Fibroblast of gingiva (primary cell): ENCODE measurements around the gene CAMSAP2.
A peak's percentile ranks its signal among the peaks of the same experiment; 100 is the strongest.

Source experiments
- DNase-seq: peaks from one replicate; pipeline ENCODE4 v3.0.0-alpha.2; 2011; ENCODE audit warnings: low read depth

Gene CAMSAP2

GRCh38 chr1:200738327-200738948, at the start of gene CAMSAP2:
TSS of gene CAMSAP2 (plus strand) at chr1:200738893. CDS start at chr1:200739828, 935 bp downstream.
- DNase-seq: peak; percentile 88

GRCh38 chr1:200692316-200692715, 46.4 kb upstream of the CAMSAP2 start:
- DNase-seq: no peak

GRCh38 chr1:200693327-200693726, 45.4 kb upstream of the CAMSAP2 start:
- no peak for DNase-seq

GRCh38 chr1:200694738-200695137, 44.0 kb upstream of the CAMSAP2 start:
- DNase-seq: no peak

GRCh38 chr1:200699871-200700270, 38.8 kb upstream of the CAMSAP2 start:
- DNase-seq: no peak

- no peak for DNase-seq
These were observed 33.6 kb upstream of the CAMSAP2 start for GRCh38 chr1:200704986-200705500.

- DNase-seq: no peak
These were observed 32.4 kb upstream of the CAMSAP2 start for GRCh38 chr1:200706111-200706814.

- DNase-seq: no peak
These were observed 31.6 kb upstream of the CAMSAP2 start for GRCh38 chr1:200707116-200707515.

- no peak for DNase-seq
These were observed 30.5 kb upstream of the CAMSAP2 start for GRCh38 chr1:200708161-200708560.

- DNase-seq: no peak
These were observed 29.9 kb upstream of the CAMSAP2 start for GRCh38 chr1:200708769-200709168.

- no peak for DNase-seq
These were observed 28.5 kb upstream of the CAMSAP2 start for GRCh38 chr1:200710166-200710565.

- no peak for DNase-seq
These were observed 24.0 kb upstream of the CAMSAP2 start for GRCh38 chr1:200714504-200715187.

- no peak for DNase-seq
These were observed 18.5 kb upstream of the CAMSAP2 start for GRCh38 chr1:200720199-200720598.

- no peak for DNase-seq
These were observed 14.6 kb upstream of the CAMSAP2 start for GRCh38 chr1:200724064-200724463.

GRCh38 chr1:200727257-200727656, 11.4 kb upstream of the CAMSAP2 start:
- DNase-seq: no peak

GRCh38 chr1:200729863-200730262, 8.8 kb upstream of the CAMSAP2 start:
- DNase-seq: peak; percentile 12

- DNase-seq: no peak
These were observed 6.9 kb upstream of the CAMSAP2 start for GRCh38 chr1:200731654-200732332.

- DNase-seq: no peak
These were observed 6.3 kb upstream of the CAMSAP2 start for GRCh38 chr1:200732438-200732837.

GRCh38 chr1:200733907-200734306, 4.8 kb upstream of the CAMSAP2 start:
- DNase-seq: no peak

- DNase-seq: no peak
These were observed 924 bp upstream of the CAMSAP2 start for GRCh38 chr1:200737647-200738291.

GRCh38 chr1:200738949-200739651, 407 bp downstream of the CAMSAP2 start:
- peak; percentile 87 for DNase-seq
